NT2/D1 (cell line): ENCODE data around the gene TSKS.

Experiments
- DNase-seq: peaks from one replicate; pipeline ENCODE4 v3.0.0-alpha.2; 2011; ENCODE audit warnings: low read depth, low spot score
- H3K27me3 ChIP-seq: 2 replicates; pipeline ENCODE4 v1.6.0; 2011; ENCODE audit warnings: mild to moderate bottlenecking; ENCODE audit not compliant: insufficient read length, insufficient read depth
- H3K36me3 ChIP-seq: 2 replicates; pipeline ENCODE4 v1.6.1; 2011; ENCODE audit warnings: mild to moderate bottlenecking, low read length, mixed read lengths; ENCODE audit not compliant: insufficient read depth, insufficient read length
- H3K4me1 ChIP-seq: 2 replicates; pipeline ENCODE4 v1.5.1; 2011; ENCODE audit not compliant: insufficient read depth, insufficient read length
- H3K4me3 ChIP-seq: 2 replicates; pipeline ENCODE4 v1.5.1; 2011; ENCODE audit warnings: low read depth; ENCODE audit not compliant: insufficient read length
- H3K9ac ChIP-seq: 2 replicates; pipeline ENCODE4 v1.6.0; 2011; ENCODE audit warnings: low read depth; ENCODE audit not compliant: insufficient read length
- H3K9me3 ChIP-seq: 2 replicates; pipeline ENCODE4 v1.5.1; 2011; ENCODE audit warnings: mild to moderate bottlenecking, low read length; ENCODE audit not compliant: insufficient read depth
- SUZ12 ChIP-seq: IDR thresholded peaks from 2 replicates; pipeline ENCODE4 v1.6.1; 2011; ENCODE audit not compliant: insufficient read length, insufficient read depth; ENCODE audit errors: extremely low read depth
- YY1 ChIP-seq: IDR thresholded peaks from 2 replicates; pipeline ENCODE4 v1.6.1; 2011; ENCODE audit not compliant: insufficient read length, insufficient read depth
- ZNF274 ChIP-seq: IDR thresholded peaks from 2 replicates; pipeline ENCODE4 v1.6.1; 2011; ENCODE audit warnings: mild to moderate bottlenecking, low read depth, low read length

The TSKS gene

DNA sequence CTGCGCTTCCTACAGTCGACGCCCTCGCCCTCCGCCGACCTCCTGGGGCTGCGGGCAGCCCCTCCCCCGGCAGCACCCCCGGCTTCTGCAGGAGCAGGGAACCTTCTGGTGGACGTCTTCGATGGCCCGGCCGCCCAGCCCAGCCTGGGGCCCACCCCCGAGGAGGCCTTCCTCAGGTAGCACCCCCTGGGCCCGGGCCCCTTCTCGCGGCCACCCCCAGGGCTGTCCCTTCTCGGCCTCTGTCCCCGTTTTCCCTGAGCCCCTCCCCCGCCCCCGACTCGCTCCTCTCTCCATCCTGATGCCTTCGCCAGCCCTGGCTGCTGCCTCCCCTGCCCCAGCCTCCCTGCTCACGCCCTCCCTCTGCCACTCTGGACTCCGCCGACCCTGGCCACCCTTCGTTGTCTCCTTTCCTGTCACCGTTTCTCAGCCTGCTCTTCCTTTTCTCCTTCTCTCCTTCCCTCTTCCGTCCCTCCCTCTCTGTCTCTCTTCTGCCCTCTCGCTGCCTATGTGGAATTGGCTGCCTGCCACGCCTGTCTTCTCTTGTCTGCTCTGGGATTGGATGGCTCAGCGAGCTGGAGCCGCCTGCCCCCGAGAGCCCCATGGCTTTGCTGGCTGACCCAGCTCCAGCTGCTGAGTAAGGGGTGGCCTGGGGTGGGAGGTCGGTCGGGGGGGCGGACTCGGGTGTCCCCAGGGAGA lies 39.0 kb upstream of the TSKS start:
- no peak for DNase-seq
- H3K4me3 ChIP-seq, result no peak overlapping the region
- no peak for TF ChIP-seq SUZ12
- no peak for TF ChIP-seq ZNF274
- no peak for TF ChIP-seq YY1
- no peaks in the 10 kb centered on the region for H3K27me3 ChIP-seq
- peak overlapping the region; percentile 32 for H3K9ac ChIP-seq
- peaks cover 82% of the 10 kb centered on the region for H3K36me3 ChIP-seq
- H3K4me1 ChIP-seq, result peaks cover 9% of the 10 kb centered on the region
- no peaks in the 10 kb centered on the region for H3K9me3 ChIP-seq

DNA sequence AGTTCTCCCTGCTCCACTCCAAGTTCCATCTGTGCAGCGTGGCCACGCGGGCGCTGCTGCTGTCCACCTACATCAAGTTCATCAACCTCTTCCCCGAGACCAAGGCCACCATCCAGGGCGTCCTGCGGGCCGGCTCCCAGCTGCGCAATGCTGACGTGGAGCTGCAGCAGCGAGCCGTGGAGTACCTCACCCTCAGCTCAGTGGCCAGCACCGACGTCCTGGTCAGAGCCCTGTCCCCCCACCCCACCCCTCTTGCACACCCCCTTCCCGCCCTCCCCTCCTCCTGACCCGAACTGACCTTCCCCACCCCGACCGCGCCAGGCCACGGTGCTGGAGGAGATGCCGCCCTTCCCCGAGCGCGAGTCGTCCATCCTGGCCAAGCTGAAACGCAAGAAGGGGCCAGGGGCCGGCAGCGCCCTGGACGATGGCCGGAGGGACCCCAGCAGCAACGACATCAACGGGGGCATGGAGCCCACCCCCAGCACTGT lies 38.3 kb upstream of the TSKS start:
- H3K27me3 ChIP-seq, result no peaks in the 10 kb centered on the region
- TF ChIP-seq ZNF274 (no peak), YY1 (no peak), SUZ12 (no peak)
- H3K4me3 ChIP-seq, result no peak overlapping the region
- peaks cover 9% of the 10 kb centered on the region for H3K4me1 ChIP-seq
- no peaks in the 10 kb centered on the region for H3K9me3 ChIP-seq
- DNase-seq, result no peak
- H3K36me3 ChIP-seq, result peaks cover 86% of the 10 kb centered on the region
- peak overlapping the region; percentile 42 for H3K9ac ChIP-seq

DNA sequence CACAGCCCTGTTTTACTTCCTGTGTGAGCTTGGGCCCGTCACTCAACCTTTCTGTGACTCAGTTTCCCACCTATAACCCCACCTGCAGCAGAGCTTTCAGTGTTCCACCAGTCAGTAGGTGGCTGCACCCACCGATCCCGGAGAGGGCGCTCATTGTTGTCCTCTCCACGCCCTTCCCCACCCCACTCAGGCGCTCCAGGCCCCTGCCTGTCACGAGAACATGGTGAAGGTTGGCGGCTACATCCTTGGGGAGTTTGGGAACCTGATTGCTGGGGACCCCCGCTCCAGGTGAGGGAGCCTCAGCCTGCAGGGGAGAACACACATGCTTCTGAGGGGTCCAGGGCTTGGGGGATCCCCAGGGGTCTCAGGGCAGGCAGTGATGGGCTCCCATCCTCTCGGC lies 37.7 kb upstream of the TSKS start:
- TF ChIP-seq ZNF274, result no peak
- TF ChIP-seq YY1, result no peak
- no peak for TF ChIP-seq SUZ12
- H3K4me3 ChIP-seq, result no peak overlapping the region
- no peak overlapping the region for H3K9ac ChIP-seq
- H3K9me3 ChIP-seq, result no peaks in the 10 kb centered on the region
- H3K4me1 ChIP-seq, result peaks cover 9% of the 10 kb centered on the region
- DNase-seq, result no peak
- H3K36me3 ChIP-seq, result peaks cover 88% of the 10 kb centered on the region
- H3K27me3 ChIP-seq, result no peaks in the 10 kb centered on the region

DNA sequence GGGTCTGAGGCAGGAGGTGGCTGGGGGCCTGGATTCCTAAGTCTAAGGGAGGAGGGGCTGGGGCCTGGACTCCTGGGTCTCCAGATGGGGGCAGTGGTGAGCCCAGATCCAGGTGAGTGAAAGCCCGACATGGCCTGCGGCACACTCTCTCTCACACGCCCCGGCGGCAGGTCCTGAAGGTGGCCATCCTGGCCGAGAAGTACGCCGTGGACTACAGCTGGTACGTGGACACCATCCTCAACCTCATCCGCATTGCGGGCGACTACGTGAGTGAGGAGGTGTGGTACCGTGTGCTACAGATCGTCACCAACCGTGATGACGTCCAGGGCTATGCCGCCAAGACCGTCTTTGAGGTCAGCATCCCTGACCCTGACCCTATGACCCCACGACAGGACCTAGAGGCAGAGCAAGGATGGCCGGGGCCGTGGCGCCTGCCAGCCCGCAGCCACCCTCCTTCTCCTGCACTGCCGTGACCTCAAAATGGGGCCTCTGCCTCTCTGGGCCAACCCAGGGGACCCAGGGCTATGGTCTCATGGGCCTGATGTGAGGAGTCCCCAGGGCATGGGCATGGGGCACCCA lies 36.8 kb upstream of the TSKS start:
- no peak for DNase-seq
- Histone ChIP-seq H3K27me3 (no peaks in the 10 kb centered on the region), H3K4me3 (no peak overlapping the region), H3K9ac (no peak overlapping the region), H3K4me1 (peaks cover 9% of the 10 kb centered on the region), H3K9me3 (no peaks in the 10 kb centered on the region), H3K36me3 (peaks cover 89% of the 10 kb centered on the region)
- no peak for TF ChIP-seq YY1
- no peak for TF ChIP-seq ZNF274
- TF ChIP-seq SUZ12, result no peak

DNA sequence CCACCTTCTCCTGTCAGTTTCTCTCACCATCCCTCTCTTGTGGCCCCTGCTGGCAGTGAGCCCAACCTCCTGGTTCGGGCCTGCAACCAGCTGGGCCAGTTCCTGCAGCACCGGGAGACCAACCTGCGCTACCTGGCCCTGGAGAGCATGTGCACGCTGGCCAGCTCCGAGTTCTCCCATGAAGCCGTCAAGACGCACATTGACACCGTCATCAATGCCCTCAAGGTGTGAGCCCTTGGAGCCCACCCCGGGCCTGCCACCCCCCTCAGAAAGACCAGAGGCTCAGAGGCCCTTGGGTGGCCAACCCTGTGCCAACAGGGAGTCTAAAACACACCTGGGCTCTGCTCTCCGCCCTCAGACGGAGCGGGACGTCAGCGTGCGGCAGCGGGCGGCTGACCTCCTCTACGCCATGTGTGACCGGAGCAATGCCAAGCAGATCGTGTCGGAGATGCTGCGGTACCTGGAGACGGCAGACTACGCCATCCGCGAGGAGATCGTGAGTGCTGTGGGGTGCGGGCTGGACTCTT lies 36.2 kb upstream of the TSKS start:
- TF ChIP-seq ZNF274, result no peak
- no peak for TF ChIP-seq SUZ12
- TF ChIP-seq YY1, result no peak
- Histone ChIP-seq H3K9ac (no peak overlapping the region), H3K9me3 (no peaks in the 10 kb centered on the region), H3K36me3 (peaks cover 90% of the 10 kb centered on the region), H3K4me1 (peaks cover 9% of the 10 kb centered on the region), H3K4me3 (no peak overlapping the region), H3K27me3 (no peaks in the 10 kb centered on the region)
- DNase-seq, result no peak

DNA sequence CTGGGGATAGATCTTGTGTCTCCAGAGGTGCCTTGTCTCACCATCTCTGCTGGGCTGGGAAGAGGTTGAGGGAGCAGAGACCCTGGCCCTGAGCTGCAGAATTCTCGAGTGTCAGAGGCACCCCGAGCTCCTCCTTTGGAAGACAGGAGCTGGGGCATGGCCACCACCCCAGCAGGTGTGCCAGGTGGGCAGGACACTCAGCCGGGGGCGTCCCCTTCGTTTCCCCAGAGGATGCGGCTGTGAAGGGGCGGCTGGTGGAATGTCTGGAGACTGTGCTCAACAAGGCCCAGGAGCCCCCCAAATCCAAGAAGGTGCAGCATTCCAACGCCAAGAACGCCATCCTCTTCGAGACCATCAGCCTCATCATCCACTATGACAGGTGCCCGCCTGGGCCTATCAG lies 35.5 kb upstream of the TSKS start:
- H3K9me3 ChIP-seq, result no peaks in the 10 kb centered on the region
- peaks cover 9% of the 10 kb centered on the region for H3K4me1 ChIP-seq
- H3K4me3 ChIP-seq, result no peak overlapping the region
- DNase-seq, result no peak
- TF ChIP-seq SUZ12, result no peak
- no peak for TF ChIP-seq ZNF274
- no peak for TF ChIP-seq YY1
- H3K9ac ChIP-seq, result no peak overlapping the region
- no peaks in the 10 kb centered on the region for H3K27me3 ChIP-seq
- H3K36me3 ChIP-seq, result peaks cover 90% of the 10 kb centered on the region

DNA sequence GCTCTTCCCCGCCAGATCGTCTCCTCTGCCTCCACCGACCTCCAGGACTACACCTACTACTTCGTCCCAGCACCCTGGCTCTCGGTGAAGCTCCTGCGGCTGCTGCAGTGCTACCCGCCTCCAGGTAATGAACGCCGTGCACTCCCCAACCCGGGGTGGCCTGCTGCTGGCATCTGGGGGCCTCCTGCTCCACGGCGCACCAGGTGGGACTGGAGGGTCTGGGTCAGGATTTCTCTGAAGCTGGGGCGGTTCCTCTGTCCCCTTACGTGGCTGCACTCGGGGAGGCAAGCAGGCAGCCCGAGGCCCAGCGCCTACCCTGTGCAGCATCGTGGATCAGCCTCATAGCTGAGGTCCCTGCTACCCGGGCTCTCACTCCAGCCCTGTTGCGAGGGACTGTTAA lies 32.5 kb upstream of the TSKS start:
- no peaks in the 10 kb centered on the region for H3K27me3 ChIP-seq
- no peak for TF ChIP-seq YY1
- no peak for TF ChIP-seq SUZ12
- TF ChIP-seq ZNF274, result no peak
- DNase-seq, result no peak
- H3K9me3 ChIP-seq, result no peaks in the 10 kb centered on the region
- peaks cover 5% of the 10 kb centered on the region for H3K4me1 ChIP-seq
- H3K36me3 ChIP-seq, result peaks cover 89% of the 10 kb centered on the region
- no peak overlapping the region for H3K4me3 ChIP-seq
- no peak overlapping the region for H3K9ac ChIP-seq
